ENCODE measurements around the gene FKBP5. TPM values are rescaled to one million over a fixed set of nuclear protein-coding genes. Genes with fewer than 3 reads are reported as not detected.

The FKBP5 gene
- total RNA-seq, 1 donor from 2014 or later = 4.6 TPM

GRCh38 chr6:35605600-35605999 is 83.1 kb downstream of the FKBP5 start:
- H3K27ac ChIP-seq (ENCODE audit: low read depth, low read length) = peak overlapping the region; percentile 44
- no peaks in the 10 kb centered on the region for H3K36me3 ChIP-seq (ENCODE audit: insufficient read depth, low read length)
- H3K9ac ChIP-seq (ENCODE audit: low read length) = peak overlapping the region; percentile 18
- H3K79me2 ChIP-seq (ENCODE audit: insufficient read depth, low read length) = no peaks in the 10 kb centered on the region
- H3K4me2 ChIP-seq (ENCODE audit: low read length) = peak overlapping the region; percentile 66
- H3K27me3 ChIP-seq (ENCODE audit: insufficient read depth, low read length) = no peaks in the 10 kb centered on the region
- Mint-ChIP-seq H3K4me1 (ENCODE audit: low read depth, unreplicated experiment) (peaks cover 28% of the 10 kb centered on the region), H3K9me3 (ENCODE audit: unreplicated experiment) (peaks cover 2% of the 10 kb centered on the region), H3K36me3 (ENCODE audit: low read depth, unreplicated experiment) (no peaks in the 10 kb centered on the region), H3K27me3 (ENCODE audit: low read depth, unreplicated experiment) (no peaks in the 10 kb centered on the region), H3K4me3 (ENCODE audit: unreplicated experiment) (no peak overlapping the region), H3K27ac (ENCODE audit: unreplicated experiment) (no peak overlapping the region)
- FAIRE-seq (no peak), DNase-seq (ENCODE audit: low read depth) (no peak)
- no peak overlapping the region for H3K4me3 ChIP-seq (ENCODE audit: insufficient read depth, low read depth, low read length)
- H4K20me1 ChIP-seq (ENCODE audit: insufficient read depth, low read length) = no peaks in the 10 kb centered on the region
- H3K9me3 ChIP-seq (ENCODE audit: insufficient read depth, low read depth, low read length) = no peaks in the 10 kb centered on the region
- H3K4me1 ChIP-seq (ENCODE audit: insufficient read depth, low read length) = peaks cover 34% of the 10 kb centered on the region
- no peak overlapping the region for H2AFZ ChIP-seq (ENCODE audit: low read depth, low read length)
- no peak for TF ChIP-seq CTCF (IDR thresholded peaks at IDR 0.05; ENCODE audit: insufficient read depth, low read depth, low read length)
- TF ChIP-seq EZH2 (IDR thresholded peaks at IDR 0.05; ENCODE audit: insufficient read depth, low read length) = no peak

GRCh38 chr6:35603326-35604202 is 85.2 kb downstream of the FKBP5 start:
- no peaks in the 10 kb centered on the region for H3K36me3 Mint-ChIP-seq (ENCODE audit: low read depth, unreplicated experiment)
- peaks cover 2% of the 10 kb centered on the region for H3K9me3 Mint-ChIP-seq (ENCODE audit: unreplicated experiment)
- TF ChIP-seq CTCF (IDR thresholded peaks at IDR 0.05; ENCODE audit: insufficient read depth, low read depth, low read length) (no peak), EZH2 (IDR thresholded peaks at IDR 0.05; ENCODE audit: insufficient read depth, low read length) (no peak)
- Histone ChIP-seq H3K9me3 (ENCODE audit: insufficient read depth, low read depth, low read length) (no peaks in the 10 kb centered on the region), H2AFZ (ENCODE audit: low read depth, low read length) (no peak overlapping the region), H3K27me3 (ENCODE audit: insufficient read depth, low read length) (no peaks in the 10 kb centered on the region), H3K4me3 (ENCODE audit: insufficient read depth, low read depth, low read length) (no peak overlapping the region), H3K4me1 (ENCODE audit: insufficient read depth, low read length) (peaks cover 36% of the 10 kb centered on the region), H3K36me3 (ENCODE audit: insufficient read depth, low read length) (no peaks in the 10 kb centered on the region), H3K9ac (ENCODE audit: low read length) (no peak overlapping the region), H3K27ac (ENCODE audit: low read depth, low read length) (no peak overlapping the region), H3K4me2 (ENCODE audit: low read length) (no peak overlapping the region), H3K79me2 (ENCODE audit: insufficient read depth, low read length) (no peaks in the 10 kb centered on the region), H4K20me1 (ENCODE audit: insufficient read depth, low read length) (no peaks in the 10 kb centered on the region)
- FAIRE-seq (no peak), DNase-seq (ENCODE audit: low read depth) (no peak)
- H3K27ac Mint-ChIP-seq (ENCODE audit: unreplicated experiment) = no peak overlapping the region
- no peak overlapping the region for H3K4me3 Mint-ChIP-seq (ENCODE audit: unreplicated experiment)
- H3K27me3 Mint-ChIP-seq (ENCODE audit: low read depth, unreplicated experiment) = no peaks in the 10 kb centered on the region
- peaks cover 29% of the 10 kb centered on the region for H3K4me1 Mint-ChIP-seq (ENCODE audit: low read depth, unreplicated experiment)

Data from astrocyte (in vitro differentiated cells and primary cell).